K562 (cell line): ENCODE measurements around the gene IFNGR2. TPM values are rescaled to one million over a fixed set of nuclear protein-coding genes. Genes with fewer than 3 reads are reported as not detected.

Experiments
- ATF1 ChIP-seq, 2 experiments: fragments of 450-650 bp in 1 of 2; IDR thresholded peaks; 2 replicates each; pipeline ENCODE4 v1.6.1; 2016; ENCODE audit warnings: missing compliant biosample characterization in 1 of 2, missing genetic modification characterization in 1 of 2
- CC2D1A ChIP-seq: fragments of 450-650 bp; IDR thresholded peaks from 2 replicates; pipeline ENCODE4 v1.6.1; 2017; ENCODE audit warnings: mild to moderate bottlenecking
- CHD7 ChIP-seq: fragments of 200-600 bp; sonication (generic); IDR thresholded peaks from one replicate; pipeline ENCODE4 v1.6.1; 2012; ENCODE audit warnings: mild to moderate bottlenecking, low read depth, low read length, inconsistent platforms
- CXXC5 ChIP-seq: fragments of 250-450 bp; sonication (Bioruptor Pico); IDR thresholded peaks from 2 replicates; pipeline ENCODE4 v1.8.0; 2022; ENCODE audit warnings: inconsistent platforms, mild to moderate bottlenecking, moderate library complexity
- ELF4 ChIP-seq: fragments of 450-650 bp; formaldehyde crosslinking; IDR thresholded peaks from 2 replicates; pipeline ENCODE4 v1.4.0; 2022; ENCODE audit warnings: missing genetic modification characterization
- HCFC1 ChIP-seq: IDR thresholded peaks from 2 replicates; pipeline ENCODE4 v1.6.1; 2012; ENCODE audit warnings: low read depth, low read length, improper control_type of control experiment
- HMG20A ChIP-seq: fragments of 450-650 bp; formaldehyde crosslinking; conservative IDR thresholded peaks from 2 replicates; pipeline ENCODE4 v1.4.0; 2020; ENCODE audit warnings: mild to moderate bottlenecking, mixed read lengths
- KLF6 ChIP-seq: fragments of 250-450 bp; sonication (Bioruptor Pico); IDR thresholded peaks from 2 replicates; pipeline ENCODE4 v1.4.0; 2020; ENCODE audit warnings: mild to moderate bottlenecking, moderate library complexity, borderline replicate concordance
- MTA3 ChIP-seq: fragments of 450-650 bp; formaldehyde crosslinking; IDR thresholded peaks from 2 replicates; pipeline ENCODE4 v1.6.1; 2017; ENCODE audit warnings: mild to moderate bottlenecking, borderline replicate concordance
- POLR2G ChIP-seq: fragments of 200-400 bp; formaldehyde crosslinking; IDR thresholded peaks from 2 replicates; pipeline ENCODE4 v1.6.1; 2017; ENCODE audit warnings: low read depth, mild to moderate bottlenecking, antibody characterized with exemption, low read length, moderate library complexity
- XRCC5 ChIP-seq: fragments of 200-400 bp; formaldehyde crosslinking; IDR thresholded peaks from 2 replicates; pipeline ENCODE4 v1.6.1; 2017; ENCODE audit warnings: low read depth, mild to moderate bottlenecking, low read length
- ZBTB2 ChIP-seq: fragments of 450-650 bp; IDR thresholded peaks from 2 replicates; pipeline ENCODE4 v1.6.1; 2016; ENCODE audit warnings: antibody characterized with exemption
- ZBTB9 ChIP-seq: fragments of 450-650 bp; formaldehyde crosslinking; IDR thresholded peaks from 2 replicates; pipeline ENCODE4 v1.4.0; 2020; ENCODE audit warnings: mild to moderate bottlenecking, moderate library complexity
- ZNF444 ChIP-seq: fragments of 250-450 bp; sonication (Bioruptor Pico); IDR thresholded peaks from 2 replicates; pipeline ENCODE4 v1.4.0; 2020; ENCODE audit warnings: mild to moderate bottlenecking, moderate library complexity
- polyA plus RNA-seq, 8 experiments: library from polyadenylated mRNA; depleted of rRNA in 4 of 8; stranded (reverse) in 5 of 8; unstranded in 3 of 8; fragments of >200 nt; fragmentation: Nextera tagmentation in 2 of 8; fragmentation: Illumina TruSeq in 1 of 8; extraction: Ambion mirVana in 2 of 8; extraction: Trizol in 1 of 8; gene quantifications; 2 replicates each; pipeline versions ENCODE4 v1.2.1 to v1.2.3, GENCODE V29; 2011 to 2014; ENCODE audit warnings: inconsistent platforms in 1 of 8, missing spikeins in 1 of 8
- total RNA-seq, 7 experiments: library from RNA; depleted of rRNA in 6 of 7; stranded (reverse); fragments of >200 nt in 6 of 7; fragmentation: Illumina TruSeq in 2 of 7; extraction: Trizol in 2 of 7; gene quantifications; 2 replicates each; pipeline versions ENCODE4 v1.2.1 to v1.2.3, GENCODE V29; 2011 to 2021; ENCODE audit warnings: low replicate concordance in 1 of 7

Gene IFNGR2
- total and polyA plus RNA-seq, 9 of the 15 experiments (the other 6 are each of a cell fraction or from before 2014, with no cell fraction given) = 6.7 to 58.0 (median 28.5) TPM

- TF ChIP-seq CHD7 (no peak), ELF4 (CRISPR knock-in tag) (0 out of 2 replicates have a peak, but pooled peaks have one; percentile 14), CXXC5 (CRISPR knock-in tag) (no peak), ZNF444 (no peak), XRCC5 (0 out of 2 replicates have a peak, but pooled peaks have one; percentile 42), HCFC1 (no peak), MTA3 (no peak), KLF6 (no peak), CC2D1A (peak; percentile 44; the same call in 1 of the 2 replicates), HMG20A (no peak), ATF1 (CRISPR knock-in tag; IDR thresholded peaks at IDR 0.05) (no peak), ATF1 (tag; IDR thresholded peaks at IDR 0.05) (peak; percentile 17), POLR2G (no peak), ZBTB9 (CRISPR knock-in tag) (0 out of 2 replicates have a peak, but pooled peaks have one; percentile 28), ZBTB2 (no peak)
Observed at GRCh38 chr21:33360881-33361602, 42.2 kb upstream of the IFNGR2 start (continued).
